MCF 10A (cell line): ENCODE results near the gene KRT81. TPM values are rescaled to one million over a fixed set of nuclear protein-coding genes. Genes with fewer than 3 reads are reported as not detected.

Experiments
- BruUV-seq: library from RNA; stranded (reverse); fragments of 400-500 nt; replicated peaks from 2 replicates; lab custom pipeline; 2021; lab: Mats Ljungman, UMichigan
- CTCF ChIA-PET: fragments of 300-600 bp; sonication (Branson Sonifier 250); formaldehyde crosslinking; extraction: SDS; loops from one replicate; lab custom pipeline; 2021; ENCODE audit warnings: antibody characterized with exemption, inconsistent platforms; lab: Yijun Ruan, JAX
- POLR2A ChIA-PET: fragments of 300-600, 350-650 bp; sonication (Branson Sonifier 250); formaldehyde crosslinking; extraction: SDS; loops from one replicate; lab custom pipeline; 2020; ENCODE audit warnings: antibody characterized with exemption, inconsistent platforms; lab: Yijun Ruan, JAX
- DNase-seq: peaks from one replicate; pipeline ENCODE4 v3.0.0-alpha.2; 2018; ENCODE audit not compliant: unreplicated experiment
- H3K27ac Mint-ChIP-seq: one replicate; pipeline ENCODE4 v1.8.0; 2022; ENCODE audit warnings: mild to moderate bottlenecking, low read depth, mixed read lengths; ENCODE audit not compliant: unreplicated experiment
- H3K27me3 Mint-ChIP-seq: one replicate; pipeline ENCODE4 v1.8.0; 2022; ENCODE audit warnings: mixed read lengths; ENCODE audit not compliant: insufficient read depth, unreplicated experiment
- H3K36me3 Mint-ChIP-seq: one replicate; pipeline ENCODE4 v1.8.0; 2022; ENCODE audit warnings: mild to moderate bottlenecking, moderate library complexity, mixed read lengths; ENCODE audit not compliant: insufficient read depth, unreplicated experiment
- H3K4me1 Mint-ChIP-seq: one replicate; pipeline ENCODE4 v1.8.0; 2022; ENCODE audit warnings: mixed read lengths; ENCODE audit not compliant: insufficient read depth, unreplicated experiment
- H3K4me3 Mint-ChIP-seq: one replicate; pipeline ENCODE4 v1.8.0; 2022; ENCODE audit warnings: mild to moderate bottlenecking, moderate library complexity, mixed read lengths; ENCODE audit not compliant: unreplicated experiment
- H3K9me3 Mint-ChIP-seq: one replicate; pipeline ENCODE4 v1.8.0; 2022; ENCODE audit warnings: mixed read lengths; ENCODE audit not compliant: unreplicated experiment
- intact Hi-C: fragments of 100-400 bp; cut with micrococcal nuclease; formaldehyde crosslinking; loops from 2 replicates; pipeline ENCODE4 v1.14.1; 2022
- total RNA-seq: library from RNA; stranded (reverse); gene quantifications from 2 replicates; pipeline ENCODE4 v1.2.3, GENCODE V29; 2022
- TF ChIP-seq, protein P1 (sequence below): fragments of 200-600 bp; IDR thresholded peaks from one replicate; pipeline ENCODE4 v1.8.0; 2022; ENCODE audit warnings: antibody characterized with exemption, mild to moderate bottlenecking; ENCODE audit not compliant: unreplicated experiment

KRT81 gene
- total RNA-seq, 1 experiment from 2014 or later: 2,023 TPM

DNA sequence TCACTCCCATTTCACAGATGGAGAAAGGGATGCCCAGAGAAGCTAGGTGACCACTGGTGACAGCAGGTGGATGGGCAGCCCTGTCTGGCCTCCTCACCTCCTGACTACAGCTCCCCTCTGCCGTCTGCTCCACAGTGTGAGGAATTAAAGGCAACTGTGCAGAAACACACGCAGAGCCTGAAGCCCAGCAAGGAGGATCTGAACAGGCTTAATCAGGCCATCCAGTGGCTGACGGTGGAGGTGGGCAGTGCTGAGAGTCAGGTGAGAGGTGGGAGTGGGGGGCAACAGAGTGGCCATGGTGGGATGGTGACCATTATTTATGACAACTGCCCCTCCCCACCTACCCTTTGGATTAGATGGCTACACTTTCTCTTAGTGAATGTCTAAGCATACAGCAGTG is 15.6 kb downstream of the KRT81 start:
- Mint-ChIP-seq H3K4me1 (peaks cover 36% of the 10 kb centered on the region), H3K4me3 (no peak overlapping the region), H3K9me3 (peaks cover 14% of the 10 kb centered on the region), H3K36me3 (no peaks in the 10 kb centered on the region), H3K27me3 (no peaks in the 10 kb centered on the region), H3K27ac (no peak overlapping the region)
- ChIA-PET POLR2A (interaction anchor here (0.7 to 1.0 kb wide), 3 partner anchors 10 to 119 kb away, joined by 3 to 4 read pairs (median 3); no protein-coding TSS in a partner anchor), CTCF (interaction anchor here (0.7 kb wide), 1 partner anchor 68 kb away, joined by 3 read pairs; no protein-coding TSS in a partner anchor)
- intact Hi-C loops: no loop called here
- no TSS peak for BruUV-seq
- no peak for DNase-seq
- TF ChIP-seq, protein P1, sequence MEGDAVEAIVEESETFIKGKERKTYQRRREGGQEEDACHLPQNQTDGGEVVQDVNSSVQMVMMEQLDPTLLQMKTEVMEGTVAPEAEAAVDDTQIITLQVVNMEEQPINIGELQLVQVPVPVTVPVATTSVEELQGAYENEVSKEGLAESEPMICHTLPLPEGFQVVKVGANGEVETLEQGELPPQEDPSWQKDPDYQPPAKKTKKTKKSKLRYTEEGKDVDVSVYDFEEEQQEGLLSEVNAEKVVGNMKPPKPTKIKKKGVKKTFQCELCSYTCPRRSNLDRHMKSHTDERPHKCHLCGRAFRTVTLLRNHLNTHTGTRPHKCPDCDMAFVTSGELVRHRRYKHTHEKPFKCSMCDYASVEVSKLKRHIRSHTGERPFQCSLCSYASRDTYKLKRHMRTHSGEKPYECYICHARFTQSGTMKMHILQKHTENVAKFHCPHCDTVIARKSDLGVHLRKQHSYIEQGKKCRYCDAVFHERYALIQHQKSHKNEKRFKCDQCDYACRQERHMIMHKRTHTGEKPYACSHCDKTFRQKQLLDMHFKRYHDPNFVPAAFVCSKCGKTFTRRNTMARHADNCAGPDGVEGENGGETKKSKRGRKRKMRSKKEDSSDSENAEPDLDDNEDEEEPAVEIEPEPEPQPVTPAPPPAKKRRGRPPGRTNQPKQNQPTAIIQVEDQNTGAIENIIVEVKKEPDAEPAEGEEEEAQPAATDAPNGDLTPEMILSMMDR: no peak

- CTCF ChIA-PET: interaction anchor here (0.6 to 0.9 kb wide), 6 partner anchors 11 to 338 kb away, joined by 3 to 4 read pairs (median 3); no protein-coding TSS in a partner anchor
- POLR2A ChIA-PET: interaction anchor here (0.6 to 1.0 kb wide), 3 partner anchors 12 to 84 kb away, joined by 3 to 4 read pairs (median 3); no protein-coding TSS in a partner anchor
- intact Hi-C loops: no loop called here
- no peak within 1 kb of the TSS for H3K4me3 Mint-ChIP-seq
- DNase-seq: no peak
- TF ChIP-seq, protein P1: no peak
- H3K36me3 Mint-ChIP-seq: no peaks in the 10 kb centered on the region
- BruUV-seq: no TSS peak
- peaks cover 14% of the 10 kb centered on the region for H3K9me3 Mint-ChIP-seq
- no peak within 1 kb of the TSS for H3K27ac Mint-ChIP-seq
- peaks cover 30% of the 10 kb centered on the region for H3K4me1 Mint-ChIP-seq
- no peaks in the 10 kb centered on the region for H3K27me3 Mint-ChIP-seq
Observed at GRCh38 chr12:52274521-52275120, 16.7 kb downstream of the KRT81 start, which contains the start of gene KRT86. Gene KRT86 (plus strand): TSS chr12:52274645. CDS start chr12:52301917, 27,272 bp downstream.

DNA sequence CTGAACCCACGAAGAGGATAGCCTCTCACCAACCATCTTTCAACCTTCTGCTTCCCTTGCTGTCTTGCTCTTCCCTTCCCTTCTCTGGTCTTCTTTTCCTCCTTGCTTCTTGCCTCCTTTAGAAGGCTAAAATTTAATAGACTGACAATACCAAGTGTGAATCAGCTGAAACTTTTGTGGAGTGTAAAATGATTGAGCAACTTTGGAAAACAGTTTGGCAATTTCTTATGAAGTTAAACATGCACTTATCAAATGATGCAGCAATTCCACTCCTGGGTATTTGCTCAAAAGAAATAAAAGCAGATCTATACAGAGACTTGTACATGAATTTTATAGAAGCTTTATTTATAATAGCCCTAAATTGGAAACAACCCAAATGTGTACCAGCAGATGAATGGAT is 20.2 kb downstream of the KRT81 start:
- ChIA-PET CTCF (interaction anchor here (0.6 to 1.6 kb wide), 3 partner anchors 19 to 724 kb away, joined by 3 to 5 read pairs (median 5); no protein-coding TSS in a partner anchor), POLR2A (interaction anchor here (1.1 to 2.8 kb wide), 5 partner anchors 9 to 34 kb away, joined by 3 to 14 read pairs (median 4); no protein-coding TSS in a partner anchor)
- BruUV-seq: no TSS peak
- no peak overlapping the region for H3K27ac Mint-ChIP-seq
- H3K4me1 Mint-ChIP-seq: peaks cover 6% of the 10 kb centered on the region
- TF ChIP-seq, protein P1: no peak
- no peaks in the 10 kb centered on the region for H3K27me3 Mint-ChIP-seq
- peak; percentile 64 for DNase-seq
- peaks cover 14% of the 10 kb centered on the region for H3K9me3 Mint-ChIP-seq
- no peaks in the 10 kb centered on the region for H3K36me3 Mint-ChIP-seq
- intact Hi-C loops: no loop called here
- no peak overlapping the region for H3K4me3 Mint-ChIP-seq

- no peak for DNase-seq
- intact Hi-C loops: no loop called here
- TF ChIP-seq, protein P1: no peak
- H3K4me3 Mint-ChIP-seq: no peak overlapping the region
- BruUV-seq: no TSS peak
- POLR2A ChIA-PET: interaction anchor here (1.1 to 2.8 kb wide), 4 partner anchors 10 to 34 kb away, joined by 3 to 14 read pairs (median 4); no protein-coding TSS in a partner anchor
- CTCF ChIA-PET: interaction anchor here (1.3 to 1.6 kb wide), 3 partner anchors 9 to 58 kb away, joined by 5 to 12 read pairs (median 5); no protein-coding TSS in a partner anchor
- no peaks in the 10 kb centered on the region for H3K27me3 Mint-ChIP-seq
- peaks cover 6% of the 10 kb centered on the region for H3K4me1 Mint-ChIP-seq
- H3K36me3 Mint-ChIP-seq: no peaks in the 10 kb centered on the region
- peaks cover 14% of the 10 kb centered on the region for H3K9me3 Mint-ChIP-seq
- no peak overlapping the region for H3K27ac Mint-ChIP-seq
Observed at GRCh38 chr12:52270541-52271070, 20.7 kb downstream of the KRT81 start.
